ENCODE data around the gene FRMPD2. TPM values are rescaled to one million over a fixed set of nuclear protein-coding genes. Genes with fewer than 3 reads are reported as not detected.
"Not testable (repeated sequence)": the region's sequence is repeated elsewhere in the genome, so short reads cannot be mapped to it uniquely, and the experiment has no call there.

Gene FRMPD2
- polyA plus RNA-seq, 1 of the 3 experiments (the other 2 are of a cell fraction) = 0.02 TPM

- CTCF ChIA-PET; H3F3A ChIP-seq (replicated peaks; ENCODE audit: insufficient read depth); H3K27ac ChIP-seq (ENCODE audit: low read depth in 2 of 2, low read length in 1 of 2); H3K9ac ChIP-seq; H3K36me3 ChIP-seq (replicated peaks in 1 of 2; ENCODE audit: control insufficient read depth in 1 of 2, insufficient read depth in 2 of 2, low read length in 1 of 2); H3K4me2 ChIP-seq; DNase-seq; H3K27me3 ChIP-seq (ENCODE audit: insufficient read depth); H3K9me3 ChIP-seq; H4K20me1 ChIP-seq (ENCODE audit: insufficient read depth); H3K4me3 ChIP-seq (ENCODE audit: low read depth in 2 of 2, low read length in 1 of 2); H3K9me2 ChIP-seq; POLR2A ChIA-PET; H3K4me1 ChIP-seq (ENCODE audit: control insufficient read depth in 1 of 2, insufficient read depth in 2 of 2, low read depth in 1 of 2, low read length in 1 of 2); H2AFZ ChIP-seq (ENCODE audit: low read depth); H3K79me2 ChIP-seq (ENCODE audit: insufficient read depth): not testable (repeated sequence)
- WGBS (ENCODE audit: low lambda C conversion rate) = no CpG with 5 or more reads among the region's 10 CpGs
These were observed 130.5 kb downstream of the FRMPD2 start for GRCh38 chr10:48143721-48144642.

- CTCF ChIA-PET; H3K27ac ChIP-seq (ENCODE audit: low read depth in 2 of 2, low read length in 1 of 2); H3K27me3 ChIP-seq (ENCODE audit: insufficient read depth); H2AFZ ChIP-seq (ENCODE audit: low read depth); H3K36me3 ChIP-seq (replicated peaks in 1 of 2; ENCODE audit: control insufficient read depth in 1 of 2, insufficient read depth in 2 of 2, low read length in 1 of 2); H3K79me2 ChIP-seq (ENCODE audit: insufficient read depth); H3F3A ChIP-seq (replicated peaks; ENCODE audit: insufficient read depth); H3K4me2 ChIP-seq; POLR2A ChIA-PET; DNase-seq; H3K9me2 ChIP-seq; H3K9ac ChIP-seq; H3K4me1 ChIP-seq (ENCODE audit: control insufficient read depth in 1 of 2, insufficient read depth in 2 of 2, low read depth in 1 of 2, low read length in 1 of 2); H3K4me3 ChIP-seq (ENCODE audit: low read depth in 2 of 2, low read length in 1 of 2); H4K20me1 ChIP-seq (ENCODE audit: insufficient read depth); H3K9me3 ChIP-seq: not testable (repeated sequence)
- 71% methylated on average over 2 of the region's 3 CpGs for WGBS (ENCODE audit: low lambda C conversion rate)
These were observed 133.5 kb downstream of the FRMPD2 start for GRCh38 chr10:48140949-48141348.

DNA sequence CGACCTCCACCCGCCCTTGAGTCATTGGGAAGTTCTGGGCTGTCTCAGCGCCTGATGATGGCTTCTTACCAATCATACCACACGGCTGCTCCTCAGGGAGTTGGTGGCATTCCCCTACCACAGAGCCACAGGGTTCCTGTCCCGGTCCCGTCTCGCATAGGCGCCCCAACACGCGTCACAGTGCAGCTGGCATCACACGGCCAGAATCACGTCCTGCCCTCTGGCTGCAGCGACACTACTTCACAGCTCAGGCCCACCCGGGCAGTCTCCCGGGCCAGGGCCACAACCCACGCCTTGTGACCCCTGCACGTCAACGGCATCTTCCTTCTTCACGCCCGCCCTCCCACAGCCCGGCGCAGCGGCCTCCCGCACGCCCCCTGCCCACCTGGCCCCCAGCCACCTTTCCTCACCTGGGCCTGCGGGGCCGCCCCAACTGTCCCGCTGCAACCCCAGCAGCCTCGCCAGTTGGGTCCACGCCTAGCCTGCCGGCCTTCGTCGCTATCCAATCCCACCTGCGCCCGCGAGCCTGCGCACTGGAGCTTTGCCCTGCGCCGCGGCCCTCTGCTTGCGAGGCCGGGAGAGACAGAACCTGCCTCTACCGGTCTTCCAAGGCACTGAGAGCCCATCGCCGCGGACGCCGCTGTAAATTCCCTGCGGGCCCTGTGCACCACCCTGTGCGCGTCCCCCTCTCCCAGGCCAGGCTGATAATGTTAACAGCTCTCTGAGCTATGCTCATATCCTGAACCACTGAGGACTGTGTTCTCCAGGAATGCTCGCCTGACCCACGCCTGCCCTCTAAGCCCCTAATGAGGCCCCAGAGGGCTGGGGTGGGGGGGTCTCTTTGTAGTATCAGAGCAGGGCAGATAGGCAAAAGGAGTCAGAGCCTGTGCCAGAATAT lies 134.3 kb downstream of the FRMPD2 start:
- H3F3A ChIP-seq (replicated peaks; ENCODE audit: insufficient read depth); H3K9ac ChIP-seq; DNase-seq; CTCF ChIA-PET; H3K4me3 ChIP-seq (ENCODE audit: low read depth in 2 of 2, low read length in 1 of 2); H3K36me3 ChIP-seq (replicated peaks in 1 of 2; ENCODE audit: control insufficient read depth in 1 of 2, insufficient read depth in 2 of 2, low read length in 1 of 2); H3K79me2 ChIP-seq (ENCODE audit: insufficient read depth); H3K4me2 ChIP-seq; H2AFZ ChIP-seq (ENCODE audit: low read depth); H3K9me2 ChIP-seq; H3K27ac ChIP-seq (ENCODE audit: low read depth in 2 of 2, low read length in 1 of 2); H3K4me1 ChIP-seq (ENCODE audit: control insufficient read depth in 1 of 2, insufficient read depth in 2 of 2, low read depth in 1 of 2, low read length in 1 of 2); H3K9me3 ChIP-seq; H3K27me3 ChIP-seq (ENCODE audit: insufficient read depth); POLR2A ChIA-PET; H4K20me1 ChIP-seq (ENCODE audit: insufficient read depth): not testable (repeated sequence)
- 71% methylated on average over 5 of the region's 53 CpGs for WGBS (ENCODE audit: low lambda C conversion rate)

DNA sequence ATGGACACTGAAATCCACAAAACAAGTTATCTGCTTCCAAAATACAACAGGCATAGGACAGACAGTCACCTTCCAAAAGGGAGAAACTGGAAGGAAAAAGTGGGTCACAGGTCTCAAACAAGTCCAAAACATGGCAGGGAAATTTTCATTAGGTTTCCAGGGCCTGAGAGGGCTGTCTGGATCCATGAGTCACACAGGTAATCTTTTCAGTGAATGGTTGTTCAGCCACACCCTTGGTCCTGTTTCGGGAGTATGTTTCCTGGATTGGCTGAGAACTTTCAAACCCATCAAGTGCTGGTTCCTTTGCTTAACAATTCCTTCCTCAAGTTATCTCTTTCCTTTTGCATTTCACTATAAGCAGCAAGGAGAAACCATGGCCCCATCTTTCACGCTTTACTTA lies 145.5 kb downstream of the FRMPD2 start:
- H4K20me1 ChIP-seq (ENCODE audit: insufficient read depth); H3K9ac ChIP-seq; H3K9me3 ChIP-seq; H3F3A ChIP-seq (replicated peaks; ENCODE audit: insufficient read depth); DNase-seq; H3K27me3 ChIP-seq (ENCODE audit: insufficient read depth); H3K4me3 ChIP-seq (ENCODE audit: low read depth in 2 of 2, low read length in 1 of 2); H3K4me1 ChIP-seq (ENCODE audit: control insufficient read depth in 1 of 2, insufficient read depth in 2 of 2, low read depth in 1 of 2, low read length in 1 of 2); H3K9me2 ChIP-seq; CTCF ChIA-PET; POLR2A ChIA-PET; H3K27ac ChIP-seq (ENCODE audit: low read depth in 2 of 2, low read length in 1 of 2); H3K36me3 ChIP-seq (replicated peaks in 1 of 2; ENCODE audit: control insufficient read depth in 1 of 2, insufficient read depth in 2 of 2, low read length in 1 of 2); H3K79me2 ChIP-seq (ENCODE audit: insufficient read depth); H3K4me2 ChIP-seq; H2AFZ ChIP-seq (ENCODE audit: low read depth): not testable (repeated sequence)
- 44% methylated on average over 1 of the region's 2 CpGs for WGBS (ENCODE audit: low lambda C conversion rate)

GRCh38 chr10:48126251-48126650 lies 148.2 kb downstream of the FRMPD2 start:
- H3F3A ChIP-seq (replicated peaks; ENCODE audit: insufficient read depth) = not testable (repeated sequence)

GRCh38 chr10:48125631-48126030 lies 148.9 kb downstream of the FRMPD2 start:
- H3K27me3 ChIP-seq (ENCODE audit: insufficient read depth); H3K9ac ChIP-seq; H3F3A ChIP-seq (replicated peaks; ENCODE audit: insufficient read depth); H3K79me2 ChIP-seq (ENCODE audit: insufficient read depth); H3K9me3 ChIP-seq; H2AFZ ChIP-seq (ENCODE audit: low read depth); DNase-seq; H3K4me2 ChIP-seq; H3K27ac ChIP-seq (ENCODE audit: low read depth in 2 of 2, low read length in 1 of 2); H4K20me1 ChIP-seq (ENCODE audit: insufficient read depth); CTCF ChIA-PET; H3K4me1 ChIP-seq (ENCODE audit: control insufficient read depth in 1 of 2, insufficient read depth in 2 of 2, low read depth in 1 of 2, low read length in 1 of 2); H3K9me2 ChIP-seq; H3K4me3 ChIP-seq (ENCODE audit: low read depth in 2 of 2, low read length in 1 of 2); H3K36me3 ChIP-seq (replicated peaks in 1 of 2; ENCODE audit: control insufficient read depth in 1 of 2, insufficient read depth in 2 of 2, low read length in 1 of 2); POLR2A ChIA-PET: not testable (repeated sequence)
- no CpG with 5 or more reads among the region's 2 CpGs for WGBS (ENCODE audit: low lambda C conversion rate)

More at GRCh38 chr10:48126251-48126650, 148.2 kb downstream of the FRMPD2 start:
- H3K4me3 ChIP-seq (ENCODE audit: low read depth in 2 of 2, low read length in 1 of 2); DNase-seq; H2AFZ ChIP-seq (ENCODE audit: low read depth); H3K27me3 ChIP-seq (ENCODE audit: insufficient read depth); H4K20me1 ChIP-seq (ENCODE audit: insufficient read depth); H3K4me2 ChIP-seq; H3K4me1 ChIP-seq (ENCODE audit: control insufficient read depth in 1 of 2, insufficient read depth in 2 of 2, low read depth in 1 of 2, low read length in 1 of 2); H3K79me2 ChIP-seq (ENCODE audit: insufficient read depth); H3K9ac ChIP-seq; POLR2A ChIA-PET; H3K36me3 ChIP-seq (replicated peaks in 1 of 2; ENCODE audit: control insufficient read depth in 1 of 2, insufficient read depth in 2 of 2, low read length in 1 of 2); H3K9me3 ChIP-seq; H3K9me2 ChIP-seq; H3K27ac ChIP-seq (ENCODE audit: low read depth in 2 of 2, low read length in 1 of 2); CTCF ChIA-PET: not testable (repeated sequence)
- WGBS (ENCODE audit: low lambda C conversion rate) = no CpG with 5 or more reads among the region's 2 CpGs
